Measurements from ENCODE around the gene ADCK1. TPM values are rescaled to one million over a fixed set of nuclear protein-coding genes. Genes with fewer than 3 reads are reported as not detected.

ADCK1 gene
- total RNA-seq, 2 experiments from 2014 or later, result 7.1 to 8.7 TPM

DNA sequence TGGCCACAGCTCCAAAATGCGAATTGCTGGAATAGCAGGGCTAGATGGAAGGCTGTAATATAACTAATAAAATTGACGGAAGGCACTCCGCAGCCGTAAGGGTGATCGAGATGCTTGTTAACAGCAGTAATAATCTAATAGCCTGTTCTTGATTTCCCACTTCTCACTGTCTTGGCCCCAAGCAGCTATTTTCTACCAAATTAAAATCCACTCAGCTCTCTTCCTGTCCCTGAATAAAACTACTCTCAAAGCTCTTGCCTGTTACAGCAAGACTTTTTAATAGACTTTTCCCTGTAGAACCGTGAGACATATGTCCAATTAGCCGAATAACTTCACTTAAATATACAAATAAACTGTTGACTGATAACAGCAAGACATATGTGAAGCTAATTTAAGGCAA lies 38.0 kb downstream of the ADCK1 start:
- H3K9me3 ChIP-seq (ENCODE audit: control insufficient read depth in 1 of 2, insufficient read depth in 1 of 2, low read length in 2 of 2), result no peaks in the 10 kb centered on the region
- H3K27me3 ChIP-seq (ENCODE audit: control insufficient read depth in 1 of 2, insufficient read depth in 2 of 2, low read length in 2 of 2), result no peaks in the 10 kb centered on the region
- no peak overlapping the region for H3K27ac ChIP-seq (ENCODE audit: low read depth in 1 of 2, low read length in 2 of 2)
- no peak overlapping the region for H3K4me3 ChIP-seq (ENCODE audit: low read length)
- Mint-ChIP-seq H3K9me3 (no peaks in the 10 kb centered on the region), H3K27me3 (no peaks in the 10 kb centered on the region), H3K36me3 (ENCODE audit: low read depth) (peaks cover 40% of the 10 kb centered on the region), H3K27ac (no peak overlapping the region), H3K4me3 (no peak overlapping the region), H3K4me1 (ENCODE audit: low read depth) (peaks cover 10% of the 10 kb centered on the region)
- TF ChIP-seq, protein P1, sequence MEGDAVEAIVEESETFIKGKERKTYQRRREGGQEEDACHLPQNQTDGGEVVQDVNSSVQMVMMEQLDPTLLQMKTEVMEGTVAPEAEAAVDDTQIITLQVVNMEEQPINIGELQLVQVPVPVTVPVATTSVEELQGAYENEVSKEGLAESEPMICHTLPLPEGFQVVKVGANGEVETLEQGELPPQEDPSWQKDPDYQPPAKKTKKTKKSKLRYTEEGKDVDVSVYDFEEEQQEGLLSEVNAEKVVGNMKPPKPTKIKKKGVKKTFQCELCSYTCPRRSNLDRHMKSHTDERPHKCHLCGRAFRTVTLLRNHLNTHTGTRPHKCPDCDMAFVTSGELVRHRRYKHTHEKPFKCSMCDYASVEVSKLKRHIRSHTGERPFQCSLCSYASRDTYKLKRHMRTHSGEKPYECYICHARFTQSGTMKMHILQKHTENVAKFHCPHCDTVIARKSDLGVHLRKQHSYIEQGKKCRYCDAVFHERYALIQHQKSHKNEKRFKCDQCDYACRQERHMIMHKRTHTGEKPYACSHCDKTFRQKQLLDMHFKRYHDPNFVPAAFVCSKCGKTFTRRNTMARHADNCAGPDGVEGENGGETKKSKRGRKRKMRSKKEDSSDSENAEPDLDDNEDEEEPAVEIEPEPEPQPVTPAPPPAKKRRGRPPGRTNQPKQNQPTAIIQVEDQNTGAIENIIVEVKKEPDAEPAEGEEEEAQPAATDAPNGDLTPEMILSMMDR (IDR thresholded peaks at IDR 0.05), result no peak
- no peaks in the 10 kb centered on the region for H3K4me1 ChIP-seq (ENCODE audit: insufficient read depth, low read length)
- POLR2A ChIA-PET, result no interaction called here
- intact Hi-C loops (cut with DNase I, micrococcal nuclease), result no loop called here
- DNase-seq (no peak), ATAC-seq (ENCODE audit: poor library complexity) (no peak)
- CTCF ChIA-PET, result no interaction called here
- peaks cover under 1% of the 10 kb centered on the region for H3K36me3 ChIP-seq (ENCODE audit: insufficient read depth, low read length)

DNA sequence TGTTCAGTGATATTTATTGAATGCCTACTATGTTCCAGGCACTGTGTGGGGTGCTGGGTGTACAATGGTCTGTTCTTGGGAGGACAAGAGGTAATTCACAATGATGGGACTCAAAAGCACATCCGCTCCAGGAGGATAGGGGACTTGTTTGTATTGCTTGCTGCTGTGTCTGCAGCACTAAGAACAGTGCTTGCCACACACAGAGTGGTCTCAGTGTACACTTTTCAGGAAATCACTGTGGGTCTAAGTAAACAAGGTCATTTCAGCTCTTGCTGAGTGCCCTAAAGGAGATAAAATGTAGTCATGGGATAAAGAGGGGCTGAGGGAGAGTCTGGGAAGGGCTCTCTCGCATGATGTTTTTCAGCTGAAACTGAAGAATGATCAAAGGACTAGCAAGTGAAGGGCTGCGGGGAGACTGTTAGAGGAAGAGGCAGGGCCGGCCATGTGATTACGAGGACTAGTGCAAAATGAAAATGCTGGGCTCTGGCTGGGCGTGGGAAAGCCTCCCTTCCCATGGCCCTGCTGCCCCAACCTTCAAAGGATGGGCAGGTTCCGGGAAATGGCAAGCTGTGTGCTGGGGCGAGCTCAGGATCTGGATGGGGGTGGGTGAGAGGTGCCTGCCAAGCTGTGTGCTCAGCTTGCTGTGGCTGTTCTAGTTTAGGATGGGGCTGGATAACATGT lies 39.1 kb downstream of the ADCK1 start:
- Histone ChIP-seq H3K36me3 (ENCODE audit: insufficient read depth, low read length) (no peaks in the 10 kb centered on the region), H3K27ac (ENCODE audit: low read depth in 1 of 2, low read length in 2 of 2) (no peak overlapping the region), H3K4me3 (ENCODE audit: low read length) (no peak overlapping the region), H3K4me1 (ENCODE audit: insufficient read depth, low read length) (no peaks in the 10 kb centered on the region), H3K9me3 (ENCODE audit: control insufficient read depth in 1 of 2, insufficient read depth in 1 of 2, low read length in 2 of 2) (no peaks in the 10 kb centered on the region), H3K27me3 (ENCODE audit: control insufficient read depth in 1 of 2, insufficient read depth in 2 of 2, low read length in 2 of 2) (no peaks in the 10 kb centered on the region)
- peaks cover 10% of the 10 kb centered on the region for H3K4me1 Mint-ChIP-seq (ENCODE audit: low read depth)
- TF ChIP-seq, protein P1 (IDR thresholded peaks at IDR 0.05), result no peak
- H3K9me3 Mint-ChIP-seq, result no peaks in the 10 kb centered on the region
- no peaks in the 10 kb centered on the region for H3K27me3 Mint-ChIP-seq
- ChIA-PET CTCF (no interaction called here), POLR2A (no interaction called here)
- intact Hi-C loops (cut with DNase I, micrococcal nuclease), result no loop called here
- no peak for ATAC-seq (ENCODE audit: poor library complexity)
- no peak for DNase-seq
- peak overlapping the region; percentile 31 for H3K4me3 Mint-ChIP-seq
- H3K36me3 Mint-ChIP-seq (ENCODE audit: low read depth), result peaks cover 30% of the 10 kb centered on the region
- peak overlapping the region; percentile 70 for H3K27ac Mint-ChIP-seq

DNA sequence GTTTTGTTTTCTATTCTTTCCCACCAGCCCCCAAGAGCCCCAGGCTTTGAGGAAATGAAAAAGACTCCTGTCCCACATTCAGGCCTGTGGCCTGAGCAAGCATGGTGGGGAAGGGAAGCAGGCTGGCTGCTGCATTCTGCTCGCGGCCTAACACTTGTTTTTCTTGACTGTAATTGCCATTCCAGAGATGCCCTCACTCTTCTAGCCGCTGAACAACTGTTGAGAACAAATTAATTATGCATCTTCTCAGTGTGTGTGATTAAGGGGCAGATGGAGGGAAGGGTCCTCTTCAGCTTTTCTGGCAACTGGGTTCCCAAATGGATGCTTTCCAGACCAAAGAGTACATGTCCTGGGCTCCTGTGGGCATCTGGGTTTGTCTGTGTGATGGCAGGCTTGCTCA lies 43.3 kb downstream of the ADCK1 start:
- H3K4me1 Mint-ChIP-seq (ENCODE audit: low read depth), result peaks cover 10% of the 10 kb centered on the region
- no peak overlapping the region for H3K27ac ChIP-seq (ENCODE audit: low read depth in 1 of 2, low read length in 2 of 2)
- H3K36me3 Mint-ChIP-seq (ENCODE audit: low read depth), result no peaks in the 10 kb centered on the region
- CTCF ChIA-PET, result interaction anchor here (0.6 kb wide), 1 partner anchor 194 kb away, joined by 3 read pairs; no protein-coding TSS in a partner anchor
- no peaks in the 10 kb centered on the region for H3K4me1 ChIP-seq (ENCODE audit: insufficient read depth, low read length)
- H3K4me3 ChIP-seq (ENCODE audit: low read length), result no peak overlapping the region
- no peak for DNase-seq
- H3K4me3 Mint-ChIP-seq, result no peak overlapping the region
- TF ChIP-seq, protein P1 (IDR thresholded peaks at IDR 0.05), result no peak
- no peaks in the 10 kb centered on the region for H3K27me3 ChIP-seq (ENCODE audit: control insufficient read depth in 1 of 2, insufficient read depth in 2 of 2, low read length in 2 of 2)
- no peaks in the 10 kb centered on the region for H3K9me3 Mint-ChIP-seq
- no peak for ATAC-seq (ENCODE audit: poor library complexity)
- POLR2A ChIA-PET, result no interaction called here
- no peak overlapping the region for H3K27ac Mint-ChIP-seq
- H3K9me3 ChIP-seq (ENCODE audit: control insufficient read depth in 1 of 2, insufficient read depth in 1 of 2, low read length in 2 of 2), result no peaks in the 10 kb centered on the region
- no peaks in the 10 kb centered on the region for H3K27me3 Mint-ChIP-seq
- intact Hi-C loops (cut with DNase I, micrococcal nuclease), result no loop called here
- H3K36me3 ChIP-seq (ENCODE audit: insufficient read depth, low read length), result no peaks in the 10 kb centered on the region
